BJ (cell line): ENCODE data around the gene OR2D2. TPM values are rescaled to one million over a fixed set of nuclear protein-coding genes. Genes with fewer than 3 reads are reported as not detected.

Experiments used
- CTCF ChIA-PET: fragments of 350-600 bp; formaldehyde crosslinking; extraction: SDS; loops from one replicate; lab custom pipeline; 2021; ENCODE audit warnings: antibody characterized with exemption, inconsistent platforms; lab: Yijun Ruan, JAX
- POLR2A ChIA-PET: fragments of 300-600 bp; sonication (Branson Sonifier 250); formaldehyde crosslinking; extraction: SDS; loops from one replicate; lab custom pipeline; 2021; ENCODE audit warnings: antibody characterized with exemption; lab: Charles Lee
- DNase-seq: peaks from one replicate; pipeline ENCODE4 v3.0.0-alpha.2; 2011; ENCODE audit warnings: low read depth
- H3K27me3 ChIP-seq: 2 replicates; pipeline ENCODE4 v1.6.0; 2011; ENCODE audit warnings: low read length; ENCODE audit not compliant: control insufficient read depth, insufficient read depth
- H3K36me3 ChIP-seq: 2 replicates; pipeline ENCODE4 v1.5.1; 2011; ENCODE audit warnings: low read length; ENCODE audit not compliant: control insufficient read depth, insufficient read depth
- H3K4me3 ChIP-seq: 2 replicates; pipeline ENCODE4 v1.5.1; 2011; ENCODE audit warnings: low read depth, mild to moderate bottlenecking, control low read depth, low read length
- polyA plus RNA-seq: library from polyadenylated mRNA; depleted of rRNA; stranded (reverse); fragments of >200 nt; gene quantifications from 2 replicates; pipeline ENCODE4 v1.2.3, GENCODE V29; 2011
- TF ChIP-seq, protein P1 (sequence below): IDR thresholded peaks from 2 replicates; pipeline ENCODE4 v1.5.1; 2011; ENCODE audit warnings: low read depth, mild to moderate bottlenecking, control low read depth, inconsistent platforms, low read length, moderate library complexity; ENCODE audit not compliant: insufficient read depth

Gene OR2D2
- polyA plus RNA-seq, 1 experiment = 0.13 TPM

DNA sequence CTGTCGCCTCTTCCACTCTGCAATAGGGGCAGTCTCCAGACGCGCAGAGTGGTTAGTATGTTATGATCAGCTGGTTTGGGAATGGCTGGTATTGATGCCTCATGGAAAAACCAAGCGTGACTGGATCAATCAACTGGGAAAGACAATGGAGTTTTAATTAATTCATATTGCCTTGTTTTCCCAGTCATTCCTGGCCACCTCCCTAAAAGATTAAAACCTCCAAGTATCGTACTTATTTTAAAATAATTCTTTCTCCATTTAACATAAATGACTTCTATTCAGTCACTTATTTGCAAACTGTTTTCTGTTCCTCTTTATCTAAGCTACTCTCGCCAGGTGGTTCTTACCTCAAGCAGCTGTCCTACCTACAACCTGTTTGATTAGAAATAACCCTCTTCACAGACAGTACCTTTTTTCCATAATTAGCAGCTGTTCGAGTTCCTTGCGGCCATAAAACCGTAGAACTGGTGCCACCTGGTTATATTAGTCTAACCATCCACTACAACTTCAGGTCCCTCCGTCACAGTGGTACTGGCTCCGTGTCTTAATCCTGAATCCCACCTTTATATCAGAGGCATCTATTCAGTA lies 34.8 kb upstream of the OR2D2 start:
- H3K36me3 ChIP-seq = no peaks in the 10 kb centered on the region
- ChIA-PET POLR2A (no interaction called here), CTCF (interaction anchor here (0.9 to 1.8 kb wide), 2 partner anchors 116 to 172 kb away, joined by 3 to 7 read pairs; no protein-coding TSS in a partner anchor)
- peak overlapping the region; percentile 85 for H3K4me3 ChIP-seq
- no peaks in the 10 kb centered on the region for H3K27me3 ChIP-seq
- TF ChIP-seq, protein P1, sequence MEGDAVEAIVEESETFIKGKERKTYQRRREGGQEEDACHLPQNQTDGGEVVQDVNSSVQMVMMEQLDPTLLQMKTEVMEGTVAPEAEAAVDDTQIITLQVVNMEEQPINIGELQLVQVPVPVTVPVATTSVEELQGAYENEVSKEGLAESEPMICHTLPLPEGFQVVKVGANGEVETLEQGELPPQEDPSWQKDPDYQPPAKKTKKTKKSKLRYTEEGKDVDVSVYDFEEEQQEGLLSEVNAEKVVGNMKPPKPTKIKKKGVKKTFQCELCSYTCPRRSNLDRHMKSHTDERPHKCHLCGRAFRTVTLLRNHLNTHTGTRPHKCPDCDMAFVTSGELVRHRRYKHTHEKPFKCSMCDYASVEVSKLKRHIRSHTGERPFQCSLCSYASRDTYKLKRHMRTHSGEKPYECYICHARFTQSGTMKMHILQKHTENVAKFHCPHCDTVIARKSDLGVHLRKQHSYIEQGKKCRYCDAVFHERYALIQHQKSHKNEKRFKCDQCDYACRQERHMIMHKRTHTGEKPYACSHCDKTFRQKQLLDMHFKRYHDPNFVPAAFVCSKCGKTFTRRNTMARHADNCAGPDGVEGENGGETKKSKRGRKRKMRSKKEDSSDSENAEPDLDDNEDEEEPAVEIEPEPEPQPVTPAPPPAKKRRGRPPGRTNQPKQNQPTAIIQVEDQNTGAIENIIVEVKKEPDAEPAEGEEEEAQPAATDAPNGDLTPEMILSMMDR = no peak
- no peak for DNase-seq

DNA sequence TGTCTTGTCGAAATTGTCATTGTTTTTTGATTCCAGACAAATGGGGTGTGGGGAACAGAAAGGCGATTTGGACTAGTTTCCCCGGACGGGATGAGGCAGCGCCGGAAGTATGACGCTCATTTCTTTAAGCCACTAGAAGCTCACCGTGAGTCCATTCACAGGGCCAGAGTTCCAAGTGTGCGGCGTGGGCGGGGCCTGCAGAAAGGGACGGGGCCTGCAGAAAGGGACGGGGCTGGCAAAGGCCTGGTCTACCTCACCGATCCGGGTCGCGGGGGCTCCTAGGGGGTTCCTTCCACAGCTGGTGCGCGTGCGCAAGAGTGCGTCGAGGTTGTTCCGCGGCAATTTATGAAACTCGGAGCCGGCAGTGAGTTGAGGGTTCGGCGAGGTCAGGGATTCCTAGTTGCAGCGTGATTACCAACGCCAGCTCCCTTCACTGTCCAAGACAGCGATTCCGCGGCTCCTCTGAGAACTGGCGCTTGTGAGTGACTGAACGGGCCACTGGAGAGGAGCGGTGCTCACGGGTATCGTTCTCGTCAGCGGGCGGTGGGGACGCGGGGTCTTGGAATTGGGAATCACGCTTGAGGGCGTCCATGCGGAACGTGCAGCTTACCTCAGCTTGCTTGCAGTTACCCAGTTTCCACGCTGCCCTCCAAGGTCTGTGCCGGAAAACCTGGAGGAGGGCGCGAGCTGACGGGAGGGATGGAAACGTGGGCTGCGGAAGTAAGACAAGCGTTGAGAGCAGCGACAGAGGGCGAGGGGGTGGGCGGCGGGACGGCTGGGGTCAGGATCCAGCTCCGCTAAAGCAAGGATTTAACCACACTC lies 34.1 kb upstream of the OR2D2 start, which contains the start of gene ZNF215:
TSS of gene ZNF215 (plus strand) at position 219 of the 822 bp plus-strand sequence. CDS start 5,847 bp downstream, outside the sequence.
- ChIA-PET CTCF (interaction anchor here (0.9 to 1.8 kb wide), 2 partner anchors 65 to 115 kb away, joined by 5 to 7 read pairs; no protein-coding TSS in a partner anchor), POLR2A (interaction anchor here (1.0 kb wide), 1 partner anchor 66 kb away, joined by 3 read pairs; no protein-coding TSS in a partner anchor)
- TF ChIP-seq, protein P1 = peak; percentile 7; the same call in 1 of the 2 replicates
- Histone ChIP-seq H3K4me3 (peak within 1 kb of the TSS; percentile 85), H3K27me3 (no peaks in the 10 kb centered on the region), H3K36me3 (no peaks in the 10 kb centered on the region)
- DNase-seq = peak; percentile 36

DNA sequence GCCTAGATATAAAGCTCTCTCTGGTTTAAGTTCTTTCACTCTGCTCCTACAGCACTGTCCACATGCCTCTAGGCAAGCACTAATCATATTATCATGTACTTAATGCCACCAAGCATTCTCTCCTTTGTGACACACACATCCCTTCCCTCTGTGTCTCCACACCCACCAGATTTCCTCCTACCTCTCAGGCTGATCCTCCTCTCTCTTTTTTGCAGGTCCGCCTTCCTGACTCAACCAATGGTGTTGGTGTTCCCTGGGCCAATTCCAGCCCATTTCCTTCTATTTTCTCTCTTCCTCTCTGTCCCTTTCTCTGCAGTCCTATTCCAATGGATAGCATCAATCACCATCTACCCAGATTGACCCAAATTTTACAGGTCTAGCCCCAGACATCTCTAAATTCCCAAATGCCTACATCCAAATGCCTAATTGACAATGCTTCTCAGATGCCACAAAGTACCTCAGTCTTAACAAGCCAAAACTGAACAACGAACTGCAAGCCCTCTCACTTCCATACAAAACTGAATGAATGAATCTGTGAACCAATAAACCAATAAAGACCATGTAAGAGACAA lies 33.4 kb upstream of the OR2D2 start:
- ChIA-PET CTCF (interaction anchor here (0.6 to 1.8 kb wide), 3 partner anchors 66 to 132 kb away, joined by 3 to 7 read pairs (median 5); no protein-coding TSS in a partner anchor), POLR2A (interaction anchor here (1.0 kb wide), 1 partner anchor 66 kb away, joined by 3 read pairs; no protein-coding TSS in a partner anchor)
- H3K27me3 ChIP-seq = no peaks in the 10 kb centered on the region
- H3K36me3 ChIP-seq = no peaks in the 10 kb centered on the region
- no peak for DNase-seq
- peak overlapping the region; percentile 85 for H3K4me3 ChIP-seq
- TF ChIP-seq, protein P1 = no peak

DNA sequence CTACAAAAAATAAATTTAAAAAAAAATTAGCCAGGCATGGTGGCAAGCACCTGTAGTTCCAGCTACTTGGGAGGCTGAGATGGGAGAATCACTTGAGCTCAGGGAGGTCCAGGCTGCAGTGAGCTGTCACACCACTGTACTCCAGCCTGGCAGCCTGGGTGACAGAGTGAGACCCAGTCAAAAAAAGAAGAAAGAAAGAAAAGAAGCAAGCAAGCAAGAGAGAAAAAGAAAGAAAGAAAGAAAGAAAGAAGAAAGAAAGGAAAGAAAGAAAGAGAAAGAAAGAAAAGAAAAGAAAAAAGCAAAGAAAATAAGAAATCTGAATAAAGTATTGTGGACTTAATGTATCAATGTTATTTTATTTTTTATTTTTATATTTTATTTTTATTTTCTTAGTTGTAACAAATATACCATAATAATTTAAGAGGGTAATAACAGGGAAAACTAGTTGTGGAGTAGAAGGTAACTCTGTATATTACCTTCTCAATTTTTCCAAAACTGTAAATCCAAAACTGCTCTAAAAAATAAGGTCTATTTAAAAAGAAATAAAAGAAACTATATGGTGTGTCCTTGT lies 32.8 kb upstream of the OR2D2 start:
- Histone ChIP-seq H3K4me3 (no peak overlapping the region), H3K27me3 (no peaks in the 10 kb centered on the region), H3K36me3 (no peaks in the 10 kb centered on the region)
- ChIA-PET POLR2A (interaction anchor here (1.0 kb wide), 1 partner anchor 67 kb away, joined by 3 read pairs; no protein-coding TSS in a partner anchor), CTCF (interaction anchor here (0.6 kb wide), 1 partner anchor 132 kb away, joined by 3 read pairs; no protein-coding TSS in a partner anchor)
- TF ChIP-seq, protein P1 = no peak
- DNase-seq = no peak
